ENCODE data around the gene RPL35. TPM values are rescaled to one million over a fixed set of nuclear protein-coding genes. Genes with fewer than 3 reads are reported as not detected.

The RPL35 gene
- total RNA-seq, 2 donors from 2014 or later, result 997 to 1,074 TPM

Other genes starting within 250 kb of the RPL35 start
- gene NR6A1, start 90.6 kb downstream of the RPL35 start, total RNA-seq, result under 1 TPM; 0.23 to 0.76 TPM
- 1 to 10 TPM; 7.8 to 9.1 TPM for gene OLFML2A, start 84.8 kb downstream of the RPL35 start, total RNA-seq
- not detected for gene WDR38, start 8.5 kb downstream of the RPL35 start, total RNA-seq
- gene ARPC5L, start 173 bp upstream of the RPL35 start, total RNA-seq, result 10 to 100 TPM; 23.1 to 23.4 TPM
- 10 to 100 TPM; 21.0 to 21.5 TPM for gene GOLGA1, start 79.1 kb upstream of the RPL35 start, total RNA-seq

Measured in posterior vena cava (tissue), 2 donors.